ENCODE data around the gene TRIL.

TRIL gene

GRCh38 chr7:28988810-28989209 lies 30.7 kb upstream of the TRIL start:
- TF ChIP-seq CTCF (IDR thresholded peaks at IDR 0.05; ENCODE audit: low read depth, low read length), result no peak
- DNase-seq (ENCODE audit: extremely low read depth, low read depth), result peak; percentile 81

GRCh38 chr7:28988091-28988490 lies 30.0 kb upstream of the TRIL start:
- no peak for DNase-seq (ENCODE audit: extremely low read depth, low read depth)
- no peak for TF ChIP-seq CTCF (IDR thresholded peaks at IDR 0.05; ENCODE audit: low read depth, low read length)

GRCh38 chr7:28986765-28987110 lies 28.6 kb upstream of the TRIL start:
- DNase-seq (ENCODE audit: extremely low read depth, low read depth), result peak; percentile 56
- no peak for TF ChIP-seq CTCF (IDR thresholded peaks at IDR 0.05; ENCODE audit: low read depth, low read length)

- DNase-seq (ENCODE audit: extremely low read depth, low read depth), result no peak
- TF ChIP-seq CTCF (IDR thresholded peaks at IDR 0.05; ENCODE audit: low read depth, low read length), result no peak
These were observed 28.1 kb upstream of the TRIL start for GRCh38 chr7:28986028-28986764.

- DNase-seq (ENCODE audit: extremely low read depth, low read depth), result peak; percentile 67
- no peak for TF ChIP-seq CTCF (IDR thresholded peaks at IDR 0.05; ENCODE audit: low read depth, low read length)
These were observed 26.5 kb upstream of the TRIL start for GRCh38 chr7:28984631-28985030.

GRCh38 chr7:28984217-28984616 lies 26.1 kb upstream of the TRIL start:
- no peak for DNase-seq (ENCODE audit: extremely low read depth, low read depth)
- no peak for TF ChIP-seq CTCF (IDR thresholded peaks at IDR 0.05; ENCODE audit: low read depth, low read length)

GRCh38 chr7:28983396-28984190 lies 25.5 kb upstream of the TRIL start:
- DNase-seq (ENCODE audit: extremely low read depth, low read depth), result no peak
- TF ChIP-seq CTCF (IDR thresholded peaks at IDR 0.05; ENCODE audit: low read depth, low read length), result no peak

All from AG09319 (cell line).